SU-DHL-6 (cell line): ENCODE measurements around the gene FAAP100.

Experiments used
- H2AFZ ChIP-seq: fragments of 200-600 bp; sonication (generic); 2 replicates; pipeline ENCODE4 v1.6.1; 2014; ENCODE audit warnings: low read depth, mild to moderate bottlenecking, moderate library complexity, mixed read lengths, antibody characterized with exemption, low read length; ENCODE audit not compliant: severe bottlenecking
- H3F3A ChIP-seq: fragments of 200-600 bp; shearing (Covaris generic); 2 replicates; pipeline ENCODE4 v1.6.0; 2016; ENCODE audit warnings: antibody characterized with exemption, mild to moderate bottlenecking; ENCODE audit not compliant: insufficient read depth
- H3K27ac ChIP-seq: fragments of 200-600 bp; sonication (generic); 2 replicates; pipeline ENCODE4 v1.5.1; 2016; ENCODE audit warnings: low read depth, mild to moderate bottlenecking, low read length, moderate library complexity, mixed read lengths
- H3K27me3 ChIP-seq: fragments of 200-600 bp; sonication (generic), shearing (Covaris generic); 2 replicates; pipeline ENCODE4 v1.6.0; 2014; ENCODE audit warnings: mild to moderate bottlenecking, low read length
- H3K36me3 ChIP-seq: fragments of 200-600 bp; sonication (generic); 2 replicates; pipeline ENCODE4 v1.6.1; 2014; ENCODE audit warnings: mild to moderate bottlenecking, low read length, mixed read lengths
- H3K4me2 ChIP-seq: fragments of 300-600, 200-600 bp; shearing (Covaris generic), sonication (generic); 2 replicates; pipeline ENCODE4 v1.6.0; 2014; ENCODE audit warnings: low read length, low read depth, mild to moderate bottlenecking; ENCODE audit not compliant: poor library complexity, severe bottlenecking
- H3K4me3 ChIP-seq: fragments of 200-600 bp; sonication (generic); 2 replicates; pipeline ENCODE4 v1.5.1; 2014; ENCODE audit warnings: antibody characterized with exemption, low read length, mild to moderate bottlenecking, mixed read lengths; ENCODE audit not compliant: insufficient read depth, poor library complexity, severe bottlenecking
- H3K79me2 ChIP-seq: fragments of 200-600 bp; sonication (generic); 2 replicates; pipeline ENCODE4 v1.6.1; 2014; ENCODE audit warnings: mild to moderate bottlenecking, low read length, moderate library complexity; ENCODE audit not compliant: insufficient read depth
- H3K9ac ChIP-seq: fragments of 200-600 bp; sonication (generic); 2 replicates; pipeline ENCODE4 v1.7.0; 2014; ENCODE audit warnings: mild to moderate bottlenecking, low read length
- H3K9me2 ChIP-seq: fragments of 200-600 bp; sonication (generic); replicated peaks from 2 replicates; pipeline ENCODE4 v1.6.1; 2014; ENCODE audit warnings: low read length; ENCODE audit not compliant: insufficient read depth
- H3K9me3 ChIP-seq: fragments of 200-600 bp; sonication (generic); 2 replicates; pipeline ENCODE4 v1.6.1; 2014; ENCODE audit warnings: low read length, mixed read lengths; ENCODE audit not compliant: insufficient read depth
- H4K20me1 ChIP-seq: fragments of 200-600 bp; sonication (generic); 2 replicates; pipeline ENCODE4 v1.6.1; 2014; ENCODE audit warnings: low read depth, mild to moderate bottlenecking, antibody characterized with exemption, low read length, moderate library complexity, mixed read lengths
- CTCF ChIP-seq: fragments of 200-600 bp; sonication (generic); IDR thresholded peaks from one replicate; pipeline ENCODE4 v1.5.1; 2017; ENCODE audit warnings: antibody characterized with exemption, mild to moderate bottlenecking, low read length, moderate library complexity; ENCODE audit not compliant: insufficient read depth, poor library complexity, severe bottlenecking
- EZH2phosphoT487 ChIP-seq: fragments of 200-600 bp; sonication (generic), shearing (Covaris generic); conservative IDR thresholded peaks from 2 replicates; pipeline ENCODE4 v1.6.1; 2018; ENCODE audit warnings: mild to moderate bottlenecking, antibody characterized with exemption, low read length, moderate library complexity, mixed read lengths

FAAP100 gene

GRCh38 chr17:81582749-81583148 lies 30.6 kb upstream of the FAAP100 start:
- H3K9me2 ChIP-seq: no peaks in the 10 kb centered on the region
- H2AFZ ChIP-seq: no peak overlapping the region
- H3K79me2 ChIP-seq: no peaks in the 10 kb centered on the region
- no peaks in the 10 kb centered on the region for H3K27me3 ChIP-seq
- no peaks in the 10 kb centered on the region for H3F3A ChIP-seq
- H3K27ac ChIP-seq: no peak overlapping the region
- H3K4me2 ChIP-seq: no peak overlapping the region
- TF ChIP-seq EZH2phosphoT487 (no peak), CTCF (no peak)
- H3K9ac ChIP-seq: no peak overlapping the region
- H3K4me3 ChIP-seq: no peak overlapping the region
- H3K9me3 ChIP-seq: no peaks in the 10 kb centered on the region
- no peaks in the 10 kb centered on the region for H4K20me1 ChIP-seq
- H3K36me3 ChIP-seq: peaks cover 15% of the 10 kb centered on the region; the same call in 1 of the 2 replicates

- Histone ChIP-seq H3K9ac (no peak overlapping the region), H3K36me3 (peaks cover 15% of the 10 kb centered on the region; the same call in 1 of the 2 replicates), H3K9me3 (no peaks in the 10 kb centered on the region), H3F3A (no peaks in the 10 kb centered on the region), H3K27me3 (no peaks in the 10 kb centered on the region), H3K27ac (no peak overlapping the region), H2AFZ (no peak overlapping the region), H3K79me2 (no peaks in the 10 kb centered on the region), H3K9me2 (no peaks in the 10 kb centered on the region), H4K20me1 (no peaks in the 10 kb centered on the region), H3K4me2 (no peak overlapping the region), H3K4me3 (no peak overlapping the region)
- TF ChIP-seq CTCF: no peak
- no peak for TF ChIP-seq EZH2phosphoT487
Observed at GRCh38 chr17:81582341-81582740, 30.2 kb upstream of the FAAP100 start.

DNA sequence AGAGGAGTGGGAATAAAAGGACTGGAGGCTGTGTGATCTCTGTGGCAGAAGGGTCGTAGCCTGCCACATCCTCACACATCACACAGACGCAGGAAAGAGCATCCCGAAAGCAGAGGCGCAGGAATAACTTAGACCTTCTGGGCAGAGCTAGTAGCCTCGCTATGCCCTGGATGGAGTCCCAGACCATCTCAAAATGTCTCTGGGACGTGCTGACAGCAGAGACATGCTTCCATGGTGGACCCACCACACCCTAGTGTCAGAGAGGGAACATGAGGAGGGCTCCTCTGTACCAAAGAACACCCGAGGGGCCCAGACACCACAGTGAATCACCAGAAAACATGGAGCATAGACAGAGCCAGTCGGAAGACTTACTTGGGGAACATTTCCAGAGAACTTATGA lies 29.6 kb upstream of the FAAP100 start:
- TF ChIP-seq CTCF (no peak), EZH2phosphoT487 (no peak)
- Histone ChIP-seq H3F3A (no peaks in the 10 kb centered on the region), H3K9ac (no peak overlapping the region), H3K36me3 (peaks cover 15% of the 10 kb centered on the region; the same call in 1 of the 2 replicates), H3K27ac (no peak overlapping the region), H3K9me3 (no peaks in the 10 kb centered on the region), H3K9me2 (no peaks in the 10 kb centered on the region), H3K79me2 (no peaks in the 10 kb centered on the region), H4K20me1 (no peaks in the 10 kb centered on the region), H3K4me2 (no peak overlapping the region), H3K27me3 (no peaks in the 10 kb centered on the region), H2AFZ (no peak overlapping the region), H3K4me3 (no peak overlapping the region)

- TF ChIP-seq CTCF (no peak), EZH2phosphoT487 (no peak)
- H3K9me2 ChIP-seq: no peaks in the 10 kb centered on the region
- no peak overlapping the region for H2AFZ ChIP-seq
- H3F3A ChIP-seq: no peaks in the 10 kb centered on the region
- no peak overlapping the region for H3K27ac ChIP-seq
- H3K27me3 ChIP-seq: no peaks in the 10 kb centered on the region
- H3K4me2 ChIP-seq: no peak overlapping the region
- no peak overlapping the region for H3K9ac ChIP-seq
- no peaks in the 10 kb centered on the region for H3K79me2 ChIP-seq
- H3K4me3 ChIP-seq: no peak overlapping the region
- H4K20me1 ChIP-seq: no peaks in the 10 kb centered on the region
- no peaks in the 10 kb centered on the region for H3K9me3 ChIP-seq
- peaks cover 15% of the 10 kb centered on the region; the same call in 1 of the 2 replicates for H3K36me3 ChIP-seq
Observed at GRCh38 chr17:81580481-81580880, 28.3 kb upstream of the FAAP100 start.
